Uterus (tissue), 2 donors: ENCODE measurements around the gene LMTK2.

ENCODE experiments used
- CTCF ChIP-seq, 4 experiments: fragments of 200-600 bp in 2 of 4; fragments of 450-650 bp in 2 of 4; sonication (generic) in 2 of 4; IDR thresholded peaks; one replicate each; pipeline ENCODE4 v1.5.1; 2016 to 2019; ENCODE audit warnings: antibody characterized with exemption in 4 of 4, mild to moderate bottlenecking in 2 of 4, moderate library complexity in 1 of 4
- POLR2A ChIP-seq, 2 donors: fragments of 450-650 bp; IDR thresholded peaks; one replicate each; pipeline ENCODE4 v1.6.1; 2016; ENCODE audit warnings: antibody characterized with exemption in 2 of 2, mild to moderate bottlenecking in 1 of 2, moderate library complexity in 1 of 2

- TF ChIP-seq POLR2A (IDR thresholded peaks at IDR 0.05): no peak
- no peak for TF ChIP-seq CTCF (IDR thresholded peaks at IDR 0.05)
Measured at GRCh38 chr7:98180751-98181150, 74.1 kb downstream of the LMTK2 start.
